ENCODE results near the gene BCOR. TPM values are rescaled to one million over a fixed set of nuclear protein-coding genes. Genes with fewer than 3 reads are reported as not detected.

BCOR gene
- total RNA-seq, 4 donors from 2014 or later = 19.9 to 32.5 (median 26.0) TPM

GRCh38 chrX:40009462-40009851 lies 88.3 kb downstream of the BCOR start:
- intact Hi-C loops (cut with DNase I) = no loop called here
- H3K27ac ChIP-seq (replicated peaks in 1 of 4) = peak overlapping the region in 1 of 4 donors; percentile 8
- no peaks in the 10 kb centered on the region for H3K9me3 ChIP-seq
- no peak for DNase-seq (ENCODE audit: extremely low spot score)
- H3K4me3 ChIP-seq = peak overlapping the region; percentile 22 to 36 (median 32)
- peaks cover 0 to 34% (median 2%) of the 10 kb centered on the region in 4 donors for H3K27me3 ChIP-seq
- no peak for TF ChIP-seq POLR2A (IDR thresholded peaks at IDR 0.05; ENCODE audit: low read depth)
- H3K36me3 ChIP-seq = no peaks in the 10 kb centered on the region
- 25% methylated on average over 35 of the region's 35 CpGs for WGBS
- peaks cover 25 to 71% (median 49%) of the 10 kb centered on the region in 4 donors for H3K4me1 ChIP-seq

DNA sequence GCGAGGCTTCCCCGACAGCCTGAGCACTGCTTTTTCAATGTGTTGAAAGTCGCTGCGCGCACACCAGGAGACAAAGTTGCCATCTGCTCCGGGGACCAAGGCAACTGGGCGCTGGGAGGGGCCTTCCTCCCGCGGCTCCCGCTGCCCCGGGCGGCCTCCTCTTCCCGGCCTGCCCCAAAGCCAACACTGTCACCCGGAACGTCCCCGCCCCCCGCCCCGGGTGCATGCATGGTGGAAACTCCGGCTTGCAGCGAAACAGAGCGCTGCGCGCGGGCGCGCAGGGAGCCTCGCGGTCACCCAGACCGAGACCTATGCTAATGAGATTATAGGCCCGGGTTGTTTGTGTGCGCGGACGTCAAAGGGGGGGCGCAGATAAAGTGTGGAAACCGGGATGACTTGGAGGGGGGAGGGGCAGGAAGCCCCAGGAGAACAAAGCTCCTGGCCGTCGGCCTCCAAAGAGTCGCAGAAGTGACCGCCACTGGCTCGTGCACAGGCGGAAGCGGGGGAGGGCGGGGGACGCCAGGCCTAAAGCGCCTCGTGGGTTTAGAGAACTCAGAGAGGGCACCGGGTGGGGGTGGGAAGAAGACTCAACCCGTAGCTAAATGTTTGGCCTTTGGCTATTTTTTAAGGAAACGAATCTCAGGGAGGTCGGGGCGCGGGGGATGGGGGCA lies 88.8 kb downstream of the BCOR start:
- H3K27me3 ChIP-seq = peaks cover 0 to 34% (median 2%) of the 10 kb centered on the region in 4 donors
- no peak for TF ChIP-seq EP300 (IDR thresholded peaks at IDR 0.05)
- H3K27ac ChIP-seq (replicated peaks in 1 of 4) = peak overlapping the region in 1 of 4 donors; percentile 8
- peak overlapping the region; percentile 22 to 36 (median 32) for H3K4me3 ChIP-seq
- H3K36me3 ChIP-seq = no peaks in the 10 kb centered on the region
- intact Hi-C loops (cut with DNase I) = no loop called here
- 6% methylated on average over 35 of the region's 52 CpGs for WGBS
- no peak for DNase-seq (ENCODE audit: extremely low spot score)
- H3K9me3 ChIP-seq = no peaks in the 10 kb centered on the region
- H3K4me1 ChIP-seq = peaks cover 25 to 66% (median 49%) of the 10 kb centered on the region in 4 donors

DNA sequence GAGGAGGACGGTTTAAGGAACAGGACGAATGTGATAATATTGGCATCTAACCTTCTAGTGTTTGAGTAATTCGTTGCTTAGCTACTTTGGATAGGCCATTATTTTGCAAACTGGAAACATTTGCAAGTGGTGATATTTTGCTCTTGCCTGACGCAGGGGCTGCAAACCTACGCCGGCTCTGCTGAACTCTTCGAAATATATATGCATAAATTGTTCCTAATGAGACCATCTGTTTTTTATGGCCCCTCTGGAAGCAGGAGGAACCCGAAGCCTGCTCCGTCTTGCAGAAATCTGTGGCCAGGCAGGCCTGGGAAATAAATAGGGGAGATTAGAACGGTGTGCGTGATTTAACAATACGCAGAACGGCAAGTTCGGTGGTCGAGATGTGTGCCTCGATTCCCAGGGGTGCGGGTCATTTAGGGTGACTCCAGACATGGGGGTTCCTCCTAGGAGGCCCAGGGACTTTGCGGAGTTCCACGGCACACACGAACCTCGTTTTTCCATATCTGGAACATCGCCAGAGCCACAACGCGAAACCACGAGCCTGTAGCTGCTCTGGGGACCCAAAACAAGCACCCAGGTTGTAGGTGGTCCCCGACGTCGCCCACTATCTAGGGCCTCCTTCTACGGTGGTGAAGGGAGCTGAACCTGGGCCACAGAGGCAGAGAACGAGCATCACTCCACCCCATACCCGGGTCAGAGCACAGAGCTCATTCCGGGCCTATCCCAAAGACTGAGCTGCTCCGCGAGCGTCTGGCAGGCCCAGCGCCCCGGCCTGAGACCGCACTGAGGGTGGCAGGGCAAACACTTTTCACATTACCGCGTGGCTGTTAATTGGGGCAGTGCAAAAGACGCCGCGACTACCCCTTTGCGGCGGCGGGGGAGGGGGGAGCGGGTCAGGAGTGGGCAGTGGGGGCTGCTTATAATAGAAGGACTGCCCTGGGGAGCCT lies 89.7 kb downstream of the BCOR start:
- 39% methylated on average over 24 of the region's 47 CpGs for WGBS
- Histone ChIP-seq H3K27ac (replicated peaks in 1 of 4) (no peak overlapping the region), H3K27me3 (peaks cover 0 to 34% (median under 1%) of the 10 kb centered on the region in 4 donors), H3K36me3 (no peaks in the 10 kb centered on the region), H3K4me3 (peak overlapping the region in 1 of 4 donors; percentile 22), H3K4me1 (peaks cover 25 to 57% (median 45%) of the 10 kb centered on the region in 4 donors), H3K9me3 (no peaks in the 10 kb centered on the region)
- DNase-seq (ENCODE audit: extremely low spot score) = no peak
- intact Hi-C loops (cut with DNase I) = no loop called here
- TF ChIP-seq, protein P1, sequence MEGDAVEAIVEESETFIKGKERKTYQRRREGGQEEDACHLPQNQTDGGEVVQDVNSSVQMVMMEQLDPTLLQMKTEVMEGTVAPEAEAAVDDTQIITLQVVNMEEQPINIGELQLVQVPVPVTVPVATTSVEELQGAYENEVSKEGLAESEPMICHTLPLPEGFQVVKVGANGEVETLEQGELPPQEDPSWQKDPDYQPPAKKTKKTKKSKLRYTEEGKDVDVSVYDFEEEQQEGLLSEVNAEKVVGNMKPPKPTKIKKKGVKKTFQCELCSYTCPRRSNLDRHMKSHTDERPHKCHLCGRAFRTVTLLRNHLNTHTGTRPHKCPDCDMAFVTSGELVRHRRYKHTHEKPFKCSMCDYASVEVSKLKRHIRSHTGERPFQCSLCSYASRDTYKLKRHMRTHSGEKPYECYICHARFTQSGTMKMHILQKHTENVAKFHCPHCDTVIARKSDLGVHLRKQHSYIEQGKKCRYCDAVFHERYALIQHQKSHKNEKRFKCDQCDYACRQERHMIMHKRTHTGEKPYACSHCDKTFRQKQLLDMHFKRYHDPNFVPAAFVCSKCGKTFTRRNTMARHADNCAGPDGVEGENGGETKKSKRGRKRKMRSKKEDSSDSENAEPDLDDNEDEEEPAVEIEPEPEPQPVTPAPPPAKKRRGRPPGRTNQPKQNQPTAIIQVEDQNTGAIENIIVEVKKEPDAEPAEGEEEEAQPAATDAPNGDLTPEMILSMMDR (IDR thresholded peaks at IDR 0.05) = no peak
- TF ChIP-seq POLR2AphosphoS5 (IDR thresholded peaks at IDR 0.05) = no peak
- TF ChIP-seq POLR2A (IDR thresholded peaks at IDR 0.05; ENCODE audit: low read depth) = no peak
- TF ChIP-seq EP300 (IDR thresholded peaks at IDR 0.05) = no peak

- no peak for DNase-seq (ENCODE audit: extremely low spot score)
- no peak overlapping the region for H3K4me3 ChIP-seq
- TF ChIP-seq POLR2A (IDR thresholded peaks at IDR 0.05; ENCODE audit: low read depth) = no peak
- TF ChIP-seq POLR2AphosphoS5 (IDR thresholded peaks at IDR 0.05) = no peak
- no peak for TF ChIP-seq EP300 (IDR thresholded peaks at IDR 0.05)
- TF ChIP-seq, protein P1 (IDR thresholded peaks at IDR 0.05) = no peak
- no peak overlapping the region for H3K27ac ChIP-seq (replicated peaks in 1 of 4)
- H3K27me3 ChIP-seq = peaks cover 0 to 29% (median 0%) of the 10 kb centered on the region in 4 donors
- intact Hi-C loops (cut with DNase I) = no loop called here
- H3K9me3 ChIP-seq = no peaks in the 10 kb centered on the region
- H3K36me3 ChIP-seq = no peaks in the 10 kb centered on the region
- peaks cover 21 to 49% (median 37%) of the 10 kb centered on the region in 4 donors for H3K4me1 ChIP-seq
- 40% methylated on average over 33 of the region's 33 CpGs for WGBS
Measured at GRCh38 chrX:40007131-40007755, 90.5 kb downstream of the BCOR start.

GRCh38 chrX:40006106-40007017 lies 91.4 kb downstream of the BCOR start:
- 48% methylated on average over 42 of the region's 63 CpGs for WGBS
- DNase-seq (ENCODE audit: extremely low spot score) = no peak
- H3K4me3 ChIP-seq = peak overlapping the region; percentile 21 to 31 (median 30)

More at GRCh38 chrX:40006106-40007017, 91.4 kb downstream of the BCOR start:
- H3K4me1 ChIP-seq = peaks cover 16 to 40% (median 28%) of the 10 kb centered on the region in 4 donors
- intact Hi-C loops (cut with DNase I) = no loop called here
- H3K27me3 ChIP-seq = peaks cover 0 to 24% (median 0%) of the 10 kb centered on the region in 4 donors
- H3K9me3 ChIP-seq = no peaks in the 10 kb centered on the region
- no peak for TF ChIP-seq POLR2AphosphoS5 (IDR thresholded peaks at IDR 0.05)
- no peak for TF ChIP-seq EP300 (IDR thresholded peaks at IDR 0.05)
- TF ChIP-seq, protein P1 (IDR thresholded peaks at IDR 0.05) = no peak
- no peaks in the 10 kb centered on the region for H3K36me3 ChIP-seq
- H3K27ac ChIP-seq (replicated peaks in 1 of 4) = peak overlapping the region in 1 of 4 donors; percentile 30

Measured in esophagus muscularis mucosa (tissue), 4 donors.